Measurements from ENCODE around the gene ZDHHC11. TPM values are rescaled to one million over a fixed set of nuclear protein-coding genes. Genes with fewer than 3 reads are reported as not detected.
"Not testable (repeated sequence)": the region's sequence is repeated elsewhere in the genome, so short reads cannot be mapped to it uniquely, and the experiment has no call there.

ZDHHC11 gene
- total RNA-seq, 1 experiment from 2014 or later, result 7.7 TPM

GRCh38 chr5:835933-836612 lies 14.7 kb downstream of the ZDHHC11 start:
- not testable (repeated sequence) for H3K4me3 ChIP-seq (ENCODE audit: insufficient read depth, low read depth, low read length); DNase-seq; H3K36me3 ChIP-seq (replicated peaks; ENCODE audit: control insufficient read depth, insufficient read depth, low read length); H3K27me3 ChIP-seq (ENCODE audit: control insufficient read depth, insufficient read depth, low read length)

DNA sequence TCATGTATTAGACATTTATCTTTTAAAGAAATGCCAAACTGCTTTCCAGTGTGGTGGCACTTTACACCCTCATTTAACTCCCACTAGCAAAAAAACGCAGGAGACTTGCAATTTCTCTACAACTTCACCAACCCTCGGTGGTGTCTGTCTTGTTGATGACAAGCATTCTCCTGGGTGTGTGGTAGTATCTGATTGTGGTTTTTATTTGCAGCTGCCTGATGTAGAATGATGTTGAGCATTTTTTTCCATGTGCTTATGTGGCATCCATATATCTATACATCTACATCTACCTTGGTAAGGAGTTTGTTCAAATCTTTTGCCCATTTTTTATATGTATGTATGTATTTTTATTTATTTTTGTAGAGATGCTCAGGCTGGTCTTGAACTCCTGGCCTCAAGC lies 16.8 kb downstream of the ZDHHC11 start:
- H3K36me3 ChIP-seq (replicated peaks; ENCODE audit: control insufficient read depth, insufficient read depth, low read length); DNase-seq; H3K4me3 ChIP-seq (ENCODE audit: insufficient read depth, low read depth, low read length); H3K27me3 ChIP-seq (ENCODE audit: control insufficient read depth, insufficient read depth, low read length): not testable (repeated sequence)

DNA sequence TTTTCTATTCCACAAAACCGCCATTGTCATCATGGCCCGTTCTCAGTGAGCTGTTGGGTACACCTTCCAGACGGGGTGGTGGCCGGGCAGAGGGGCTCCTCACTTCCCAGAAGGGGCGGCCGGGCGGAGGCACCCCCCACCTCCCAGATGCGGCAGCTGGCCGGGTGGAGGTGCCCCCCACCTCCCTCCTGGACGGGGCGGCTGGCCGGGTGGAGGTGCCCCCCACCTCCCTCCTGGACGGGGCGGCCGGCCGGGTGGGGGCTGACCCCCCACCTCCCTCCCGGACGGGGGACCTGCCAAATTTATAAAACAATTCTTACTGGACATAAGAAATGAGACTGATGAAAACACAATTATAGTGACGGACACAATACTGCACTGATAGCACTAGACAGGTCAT lies 22.6 kb downstream of the ZDHHC11 start:
- not testable (repeated sequence) for DNase-seq; H3K36me3 ChIP-seq (replicated peaks; ENCODE audit: control insufficient read depth, insufficient read depth, low read length); H3K4me3 ChIP-seq (ENCODE audit: insufficient read depth, low read depth, low read length); H3K27me3 ChIP-seq (ENCODE audit: control insufficient read depth, insufficient read depth, low read length)

GRCh38 chr5:825544-825943 lies 25.2 kb downstream of the ZDHHC11 start:
- not testable (repeated sequence) for DNase-seq; H3K4me3 ChIP-seq (ENCODE audit: insufficient read depth, low read depth, low read length); H3K36me3 ChIP-seq (replicated peaks; ENCODE audit: control insufficient read depth, insufficient read depth, low read length); H3K27me3 ChIP-seq (ENCODE audit: control insufficient read depth, insufficient read depth, low read length)

- no peaks in the 10 kb centered on the region for H3K27me3 ChIP-seq (ENCODE audit: control insufficient read depth, insufficient read depth, low read length)
- DNase-seq, result no peak
- H3K4me3 ChIP-seq (ENCODE audit: insufficient read depth, low read depth, low read length), result no peak overlapping the region
- H3K36me3 ChIP-seq (replicated peaks; ENCODE audit: control insufficient read depth, insufficient read depth, low read length), result no peaks in the 10 kb centered on the region
Observed at GRCh38 chr5:821504-821903, 29.3 kb downstream of the ZDHHC11 start.

- no peak for DNase-seq
- H3K27me3 ChIP-seq (ENCODE audit: control insufficient read depth, insufficient read depth, low read length), result no peaks in the 10 kb centered on the region
- no peaks in the 10 kb centered on the region for H3K36me3 ChIP-seq (replicated peaks; ENCODE audit: control insufficient read depth, insufficient read depth, low read length)
- no peak overlapping the region for H3K4me3 ChIP-seq (ENCODE audit: insufficient read depth, low read depth, low read length)
Observed at GRCh38 chr5:820245-820644, 30.5 kb downstream of the ZDHHC11 start.

- Histone ChIP-seq H3K36me3 (replicated peaks; ENCODE audit: control insufficient read depth, insufficient read depth, low read length) (no peaks in the 10 kb centered on the region), H3K27me3 (ENCODE audit: control insufficient read depth, insufficient read depth, low read length) (no peaks in the 10 kb centered on the region), H3K4me3 (ENCODE audit: insufficient read depth, low read depth, low read length) (no peak overlapping the region)
- no peak for DNase-seq
Observed at GRCh38 chr5:819078-819477, 31.7 kb downstream of the ZDHHC11 start.

- Histone ChIP-seq H3K4me3 (ENCODE audit: insufficient read depth, low read depth, low read length) (no peak overlapping the region), H3K36me3 (replicated peaks; ENCODE audit: control insufficient read depth, insufficient read depth, low read length) (no peaks in the 10 kb centered on the region), H3K27me3 (ENCODE audit: control insufficient read depth, insufficient read depth, low read length) (no peaks in the 10 kb centered on the region)
- DNase-seq, result no peak
Observed at GRCh38 chr5:816176-816575, 34.6 kb downstream of the ZDHHC11 start.

GRCh38 chr5:815449-815848 lies 35.3 kb downstream of the ZDHHC11 start:
- no peaks in the 10 kb centered on the region for H3K36me3 ChIP-seq (replicated peaks; ENCODE audit: control insufficient read depth, insufficient read depth, low read length)
- H3K4me3 ChIP-seq (ENCODE audit: insufficient read depth, low read depth, low read length), result no peak overlapping the region
- H3K27me3 ChIP-seq (ENCODE audit: control insufficient read depth, insufficient read depth, low read length), result no peaks in the 10 kb centered on the region
- DNase-seq, result no peak

DNA sequence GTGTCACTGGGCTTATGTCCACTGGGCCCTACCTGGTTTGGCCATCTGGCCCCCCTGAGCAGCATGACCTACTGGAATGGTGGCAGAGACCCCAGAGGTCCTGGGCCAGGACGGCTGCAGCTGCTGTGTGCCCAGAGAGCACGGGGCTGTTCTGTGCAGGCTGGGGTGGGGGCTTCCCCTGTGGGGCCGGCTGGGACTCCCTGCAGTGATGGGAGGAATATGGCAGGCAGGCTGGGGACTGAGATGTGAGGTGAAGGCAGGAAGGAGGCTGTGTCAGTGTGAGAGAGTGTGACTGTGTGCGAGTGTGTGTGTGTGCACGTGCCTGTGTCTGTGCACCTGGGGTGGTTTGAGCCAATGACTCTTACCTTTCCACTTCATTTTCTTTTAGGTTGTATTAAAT lies 37.2 kb downstream of the ZDHHC11 start:
- H3K36me3 ChIP-seq (replicated peaks; ENCODE audit: control insufficient read depth, insufficient read depth, low read length); H3K27me3 ChIP-seq (ENCODE audit: control insufficient read depth, insufficient read depth, low read length); DNase-seq; H3K4me3 ChIP-seq (ENCODE audit: insufficient read depth, low read depth, low read length): not testable (repeated sequence)

GRCh38 chr5:811384-811783 lies 39.4 kb downstream of the ZDHHC11 start:
- not testable (repeated sequence) for H3K4me3 ChIP-seq (ENCODE audit: insufficient read depth, low read depth, low read length); H3K36me3 ChIP-seq (replicated peaks; ENCODE audit: control insufficient read depth, insufficient read depth, low read length); DNase-seq; H3K27me3 ChIP-seq (ENCODE audit: control insufficient read depth, insufficient read depth, low read length)

GRCh38 chr5:807719-808514 lies 42.9 kb downstream of the ZDHHC11 start:
- H3K36me3 ChIP-seq (replicated peaks; ENCODE audit: control insufficient read depth, insufficient read depth, low read length); H3K27me3 ChIP-seq (ENCODE audit: control insufficient read depth, insufficient read depth, low read length); DNase-seq; H3K4me3 ChIP-seq (ENCODE audit: insufficient read depth, low read depth, low read length): not testable (repeated sequence)

DNA sequence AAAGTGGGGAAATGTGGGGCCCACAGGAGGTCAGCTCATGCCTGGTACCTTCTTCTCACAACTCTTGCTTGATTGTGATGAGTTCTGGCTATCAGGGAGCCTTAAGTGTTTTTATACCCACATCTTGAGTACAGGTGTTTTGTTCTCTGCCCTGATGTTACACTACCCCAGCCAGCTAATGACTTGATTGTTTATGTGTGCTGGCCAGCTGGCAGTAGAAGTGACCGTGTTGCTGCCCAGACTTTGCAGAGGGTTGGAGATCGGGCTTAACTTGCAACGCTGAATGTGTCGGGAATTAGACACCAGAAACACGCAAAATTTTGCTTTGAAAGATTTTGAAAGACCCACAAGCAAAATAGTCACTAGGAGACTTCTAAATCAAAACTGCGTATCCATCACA lies 49.3 kb downstream of the ZDHHC11 start:
- no peaks in the 10 kb centered on the region for H3K36me3 ChIP-seq (replicated peaks; ENCODE audit: control insufficient read depth, insufficient read depth, low read length)
- H3K27me3 ChIP-seq (ENCODE audit: control insufficient read depth, insufficient read depth, low read length), result no peaks in the 10 kb centered on the region
- no peak overlapping the region for H3K4me3 ChIP-seq (ENCODE audit: insufficient read depth, low read depth, low read length)
- no peak for DNase-seq

DNA sequence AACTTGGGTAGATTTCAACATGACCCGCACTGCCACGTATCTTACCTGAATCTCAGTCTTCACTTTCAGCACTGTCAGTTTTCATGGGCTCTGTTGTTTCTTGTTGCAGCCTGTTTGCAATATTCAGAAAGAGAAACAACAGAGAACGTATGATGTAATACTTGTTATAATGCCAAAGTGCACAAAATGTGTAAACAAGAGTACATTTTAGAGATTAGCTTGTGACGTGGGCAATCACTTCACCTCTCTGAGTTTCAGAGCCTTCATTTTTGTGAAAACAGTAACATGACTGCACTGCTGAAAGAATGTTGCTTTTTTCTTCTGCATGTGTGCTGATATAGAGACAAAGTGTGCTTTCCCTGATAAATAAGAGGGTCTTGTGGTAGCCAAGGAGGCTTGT lies 49.7 kb downstream of the ZDHHC11 start:
- not testable (repeated sequence) for H3K36me3 ChIP-seq (replicated peaks; ENCODE audit: control insufficient read depth, insufficient read depth, low read length)

GRCh38 chr5:798505-799138 lies 52.2 kb downstream of the ZDHHC11 start:
- H3K36me3 ChIP-seq (replicated peaks; ENCODE audit: control insufficient read depth, insufficient read depth, low read length); H3K4me3 ChIP-seq (ENCODE audit: insufficient read depth, low read depth, low read length); DNase-seq; H3K27me3 ChIP-seq (ENCODE audit: control insufficient read depth, insufficient read depth, low read length): not testable (repeated sequence)

More for the DNA sequence above, 49.7 kb downstream of the ZDHHC11 start:
- not testable (repeated sequence) for H3K27me3 ChIP-seq (ENCODE audit: control insufficient read depth, insufficient read depth, low read length); H3K4me3 ChIP-seq (ENCODE audit: insufficient read depth, low read depth, low read length); DNase-seq

All from H7 (cell line).